ENCODE measurements around the gene WDR7. TPM values are rescaled to one million over a fixed set of nuclear protein-coding genes. Genes with fewer than 3 reads are reported as not detected.
A peak's percentile ranks its signal among the peaks of the same experiment; 100 is the strongest.

WDR7 gene
- total and polyA plus RNA-seq, 2 experiments from 2014 or later, result 9.8 to 15.0 TPM

GRCh38 chr18:57029761-57030160 lies 378.6 kb downstream of the WDR7 start:
- Histone ChIP-seq H3K36me3 (peaks cover 3% of the 10 kb centered on the region), H3K4me1 (ENCODE audit: low read depth) (no peaks in the 10 kb centered on the region), H3K9me3 (ENCODE audit: low read depth) (no peaks in the 10 kb centered on the region), H3K4me3 (no peak overlapping the region), H3K27ac (no peak overlapping the region), H3K27me3 (no peaks in the 10 kb centered on the region)
- no peak for TF ChIP-seq CTCF (IDR thresholded peaks at IDR 0.05; ENCODE audit: low read depth, low read length)
- DNase-seq (ENCODE audit: low read depth in 1 of 2, low spot score in 1 of 2), result peak in 1 of 2 donors; percentile 3

GRCh38 chr18:57030417-57030816 lies 379.3 kb downstream of the WDR7 start:
- Histone ChIP-seq H3K4me3 (no peak overlapping the region), H3K36me3 (peaks cover 3% of the 10 kb centered on the region), H3K27me3 (no peaks in the 10 kb centered on the region), H3K9me3 (ENCODE audit: low read depth) (no peaks in the 10 kb centered on the region), H3K27ac (no peak overlapping the region), H3K4me1 (ENCODE audit: low read depth) (no peaks in the 10 kb centered on the region)
- no peak for TF ChIP-seq CTCF (IDR thresholded peaks at IDR 0.05; ENCODE audit: low read depth, low read length)
- DNase-seq (ENCODE audit: low read depth in 1 of 2, low spot score in 1 of 2), result no peak

GRCh38 chr18:57035590-57035989 lies 384.4 kb downstream of the WDR7 start:
- H3K4me1 ChIP-seq (ENCODE audit: low read depth), result no peaks in the 10 kb centered on the region
- H3K9me3 ChIP-seq (ENCODE audit: low read depth), result no peaks in the 10 kb centered on the region
- DNase-seq (ENCODE audit: low read depth in 1 of 2, low spot score in 1 of 2), result no peak
- H3K4me3 ChIP-seq, result no peak overlapping the region
- no peak for TF ChIP-seq CTCF (IDR thresholded peaks at IDR 0.05; ENCODE audit: low read depth, low read length)
- no peaks in the 10 kb centered on the region for H3K27me3 ChIP-seq
- H3K27ac ChIP-seq, result no peak overlapping the region
- no peaks in the 10 kb centered on the region for H3K36me3 ChIP-seq

GRCh38 chr18:57038395-57038794 lies 387.2 kb downstream of the WDR7 start:
- Histone ChIP-seq H3K36me3 (no peaks in the 10 kb centered on the region), H3K4me3 (no peak overlapping the region), H3K27ac (no peak overlapping the region), H3K4me1 (ENCODE audit: low read depth) (no peaks in the 10 kb centered on the region), H3K27me3 (no peaks in the 10 kb centered on the region), H3K9me3 (ENCODE audit: low read depth) (no peaks in the 10 kb centered on the region)
- DNase-seq (ENCODE audit: low read depth in 1 of 2, low spot score in 1 of 2), result no peak
- TF ChIP-seq CTCF (IDR thresholded peaks at IDR 0.05; ENCODE audit: low read depth, low read length), result no peak

GRCh38 chr18:57040175-57040574 lies 389.0 kb downstream of the WDR7 start:
- no peaks in the 10 kb centered on the region for H3K27me3 ChIP-seq
- no peak for TF ChIP-seq CTCF (IDR thresholded peaks at IDR 0.05; ENCODE audit: low read depth, low read length)
- H3K9me3 ChIP-seq (ENCODE audit: low read depth), result no peaks in the 10 kb centered on the region
- no peaks in the 10 kb centered on the region for H3K4me1 ChIP-seq (ENCODE audit: low read depth)
- no peak overlapping the region for H3K27ac ChIP-seq
- no peak overlapping the region for H3K4me3 ChIP-seq
- H3K36me3 ChIP-seq, result no peaks in the 10 kb centered on the region
- DNase-seq (ENCODE audit: low read depth in 1 of 2, low spot score in 1 of 2), result no peak

- H3K27me3 ChIP-seq, result no peaks in the 10 kb centered on the region
- TF ChIP-seq CTCF (IDR thresholded peaks at IDR 0.05; ENCODE audit: low read depth, low read length), result no peak
- H3K9me3 ChIP-seq (ENCODE audit: low read depth), result no peaks in the 10 kb centered on the region
- no peaks in the 10 kb centered on the region for H3K36me3 ChIP-seq
- H3K4me1 ChIP-seq (ENCODE audit: low read depth), result no peaks in the 10 kb centered on the region
- H3K27ac ChIP-seq, result no peak overlapping the region
- no peak overlapping the region for H3K4me3 ChIP-seq
- no peak for DNase-seq (ENCODE audit: low read depth in 1 of 2, low spot score in 1 of 2)
Observed at GRCh38 chr18:57043241-57043640, 392.1 kb downstream of the WDR7 start.
